ENCODE measurements around the gene NOC3L.
"Not testable (repeated sequence)": the region's sequence is repeated elsewhere in the genome, so short reads cannot be mapped to it uniquely, and the experiment has no call there.

The NOC3L gene

DNA sequence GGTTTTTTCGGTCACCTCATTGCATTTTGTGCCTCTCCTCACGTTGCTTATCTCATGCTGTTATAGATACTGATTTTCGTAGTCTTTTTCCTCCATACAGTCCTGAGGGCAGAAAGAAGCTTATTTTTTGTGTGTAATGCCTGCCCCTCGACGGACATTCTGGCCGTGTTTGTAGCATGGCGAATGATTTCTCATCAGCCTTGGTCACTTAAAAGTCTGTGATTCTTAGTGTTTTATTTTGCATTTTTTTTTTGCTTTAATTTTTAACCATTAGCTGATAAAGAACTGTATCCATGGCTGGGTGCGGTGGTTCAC, 469 bp upstream of the NOC3L start:
- DNase-seq (ENCODE audit: low read depth): no peak

DNA sequence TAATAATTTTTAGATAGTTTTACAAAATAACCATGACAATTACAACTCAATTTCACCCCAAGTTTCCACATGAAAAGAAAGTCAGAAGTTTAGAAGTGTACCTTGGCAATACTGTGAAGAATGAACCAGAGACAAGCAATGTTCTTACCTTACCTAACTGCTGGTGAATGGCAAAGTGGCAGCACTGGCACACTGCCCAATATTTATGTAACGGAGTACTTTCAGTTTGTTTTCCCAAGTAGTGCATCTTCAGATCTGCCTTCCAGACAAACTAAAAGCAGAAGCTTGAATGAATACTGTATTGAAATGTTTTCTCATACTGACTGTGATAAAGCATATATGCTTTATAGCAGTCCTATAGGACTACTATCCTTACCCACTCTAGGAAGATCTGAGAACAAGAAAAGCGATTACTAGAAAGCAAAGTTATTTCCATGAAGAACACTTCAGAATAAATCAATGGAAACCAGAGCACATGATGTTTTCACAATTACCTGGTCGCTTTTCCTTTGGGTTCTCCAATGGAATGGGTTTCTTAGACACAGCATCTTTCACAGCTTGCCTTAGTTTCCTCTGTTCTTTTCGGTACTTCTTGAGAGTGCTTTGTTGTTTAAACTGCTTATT, 1.5 kb downstream of the NOC3L start:
- no peak for DNase-seq (ENCODE audit: low read depth)

DNA sequence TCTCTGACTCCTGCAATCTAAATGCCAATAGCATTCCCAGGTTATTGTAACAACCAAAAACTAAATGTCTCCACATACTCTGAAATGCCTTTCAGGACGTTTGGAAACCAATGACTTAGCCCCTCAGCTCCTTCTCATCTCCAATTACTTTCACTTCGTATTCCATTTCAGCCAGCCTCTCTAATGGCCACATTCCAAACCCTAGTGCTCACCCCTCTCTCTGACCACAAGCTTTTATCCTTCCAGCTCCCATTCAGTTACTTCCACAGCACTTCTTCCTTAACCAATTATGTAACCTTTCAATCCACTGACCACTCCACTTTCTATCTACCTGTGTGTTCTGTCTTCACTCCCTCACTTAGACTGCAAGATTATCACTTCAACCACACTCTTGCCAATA, 4.3 kb downstream of the NOC3L start:
- no peak for DNase-seq (ENCODE audit: low read depth)

DNA sequence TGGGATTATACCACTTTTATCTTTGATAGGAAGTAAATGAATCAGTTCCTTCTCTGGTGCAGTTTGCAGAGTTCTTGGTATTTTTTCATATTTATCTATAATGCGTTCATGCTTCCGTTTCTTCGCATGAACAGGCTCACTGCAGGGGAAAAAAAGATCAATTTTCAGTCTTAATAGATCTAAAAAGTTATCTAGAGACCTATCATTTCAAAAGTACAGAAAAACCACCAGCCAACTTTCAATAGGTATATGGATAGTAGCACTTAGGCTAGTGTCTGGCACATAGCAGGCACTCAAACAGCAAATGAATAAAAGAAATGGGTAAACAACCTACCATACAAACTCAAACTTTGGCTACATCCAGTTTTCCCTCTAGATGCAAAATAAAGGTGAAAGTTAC, 5.5 kb downstream of the NOC3L start:
- DNase-seq (ENCODE audit: low read depth): no peak

DNA sequence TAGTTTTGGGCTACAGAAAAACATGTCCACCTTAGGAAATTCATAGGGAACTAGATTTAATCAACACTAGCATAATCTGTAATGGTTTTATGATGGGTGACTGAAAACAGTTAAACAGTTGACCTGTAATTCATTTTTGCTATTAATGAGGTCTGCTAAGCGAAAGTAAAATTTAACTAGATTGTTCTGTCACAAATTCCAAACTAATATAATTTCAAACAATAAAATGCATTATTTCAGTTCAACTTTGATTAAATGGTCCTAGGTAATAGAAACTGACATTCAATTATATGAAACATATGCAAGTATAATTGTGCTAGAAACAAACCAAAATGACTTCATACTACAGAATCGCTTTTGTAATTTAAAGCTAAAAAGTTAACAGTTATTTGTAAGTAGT, 6.9 kb downstream of the NOC3L start:
- no peak for DNase-seq (ENCODE audit: low read depth)

DNA sequence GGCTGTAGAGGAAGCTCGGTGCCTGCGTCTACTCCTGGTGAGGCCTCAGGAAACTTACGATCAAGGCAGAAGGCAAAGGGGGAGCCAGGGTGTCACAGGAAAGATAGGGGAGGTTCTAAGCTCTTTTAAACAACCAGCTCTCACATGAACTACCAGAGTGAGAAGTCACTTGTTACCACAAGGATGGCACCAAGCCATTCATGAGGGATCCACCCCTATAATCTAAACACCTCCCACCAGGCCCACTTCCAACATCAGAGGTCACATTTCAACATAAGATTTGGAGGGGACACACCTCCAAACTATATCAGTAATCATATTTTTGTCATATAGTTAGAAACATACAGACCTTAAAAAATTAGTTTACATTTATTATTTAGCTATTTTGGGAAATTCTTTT, 9.4 kb downstream of the NOC3L start:
- no peak for DNase-seq (ENCODE audit: low read depth)

DNA sequence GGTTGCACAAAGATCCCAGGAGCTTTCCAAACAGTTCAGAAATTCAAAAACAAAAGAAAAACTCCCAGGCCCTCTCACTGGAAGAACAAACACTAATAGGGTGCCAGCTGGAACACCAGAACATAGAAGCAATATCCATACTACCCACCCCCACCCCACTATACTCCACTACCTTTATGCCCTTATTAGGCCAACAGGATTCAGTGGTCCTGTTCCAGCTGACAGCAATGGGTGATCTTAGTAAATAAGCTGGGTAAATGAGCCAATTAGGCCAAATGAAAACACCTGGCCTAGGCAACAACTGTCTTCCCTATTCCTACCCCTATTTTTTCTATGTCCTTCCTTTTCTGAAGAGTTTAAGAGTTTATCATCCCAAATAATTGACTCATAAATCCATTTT, 11.7 kb downstream of the NOC3L start:
- DNase-seq (ENCODE audit: low read depth): no peak

DNA sequence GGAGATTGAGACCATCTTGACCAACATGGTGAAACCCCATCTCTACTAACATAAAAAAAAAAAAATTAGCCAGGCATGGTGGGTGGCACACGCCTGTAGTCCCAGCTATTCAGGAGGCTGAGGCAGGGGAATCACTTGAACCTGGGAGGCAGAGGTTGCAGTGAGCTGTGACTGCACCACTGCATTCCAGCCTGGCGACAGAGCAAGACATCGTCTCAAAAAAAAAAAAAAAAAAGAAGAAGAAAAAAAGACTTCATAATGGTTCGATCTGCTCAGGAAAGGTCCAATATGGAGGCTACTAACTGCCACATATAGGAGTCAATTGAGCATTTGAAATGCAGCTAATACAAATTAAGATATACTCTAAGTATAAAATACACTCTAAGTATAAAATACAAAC, 12.2 kb downstream of the NOC3L start:
- not testable (repeated sequence) for DNase-seq (ENCODE audit: low read depth)

DNA sequence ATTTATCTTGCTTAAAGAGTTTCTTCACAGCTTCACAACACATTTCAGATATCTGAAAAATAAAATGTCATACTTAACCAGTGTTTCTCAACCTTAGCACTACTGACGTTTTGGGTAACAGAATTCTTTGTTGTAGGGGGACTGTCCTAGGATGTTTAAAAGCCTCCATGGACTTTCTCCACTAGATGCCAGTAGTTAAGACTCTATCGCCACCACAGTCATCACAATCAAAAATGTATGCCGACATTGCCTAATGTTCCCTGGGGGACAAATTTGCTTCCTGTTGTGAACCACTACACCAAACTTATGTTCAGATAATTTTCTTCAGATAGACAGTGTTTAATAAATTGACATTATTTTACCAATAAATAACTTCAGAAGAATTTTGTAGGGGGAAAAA, 13.4 kb downstream of the NOC3L start:
- DNase-seq (ENCODE audit: low read depth): no peak

DNA sequence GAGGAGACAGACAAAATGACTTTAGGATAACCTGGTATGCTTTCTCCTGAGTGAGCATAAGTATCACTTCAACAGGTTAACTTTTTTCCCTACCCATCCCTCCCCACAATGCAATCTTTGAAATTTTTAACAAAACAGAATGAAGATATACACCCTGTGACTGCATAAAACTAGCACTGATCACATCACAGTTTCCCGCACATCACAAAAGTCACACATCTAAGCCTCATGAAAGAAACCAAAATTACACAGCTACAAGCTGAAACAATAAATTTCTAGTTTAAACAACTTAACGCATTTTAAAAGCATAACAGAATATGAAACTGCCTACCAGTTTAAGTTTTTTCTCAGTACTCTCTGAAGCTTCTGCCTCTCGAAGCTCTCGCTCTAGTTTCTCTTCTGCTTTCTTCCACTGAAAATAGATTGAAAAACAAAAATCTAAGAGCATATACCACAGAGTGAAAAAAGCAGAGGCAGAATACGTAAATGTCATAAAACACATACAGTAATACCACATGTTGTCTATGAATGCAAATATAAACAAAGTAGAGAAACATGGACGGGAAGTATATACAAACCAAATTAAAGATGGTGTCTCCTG, 18.1 kb downstream of the NOC3L start:
- no peak for DNase-seq (ENCODE audit: low read depth)

DNA sequence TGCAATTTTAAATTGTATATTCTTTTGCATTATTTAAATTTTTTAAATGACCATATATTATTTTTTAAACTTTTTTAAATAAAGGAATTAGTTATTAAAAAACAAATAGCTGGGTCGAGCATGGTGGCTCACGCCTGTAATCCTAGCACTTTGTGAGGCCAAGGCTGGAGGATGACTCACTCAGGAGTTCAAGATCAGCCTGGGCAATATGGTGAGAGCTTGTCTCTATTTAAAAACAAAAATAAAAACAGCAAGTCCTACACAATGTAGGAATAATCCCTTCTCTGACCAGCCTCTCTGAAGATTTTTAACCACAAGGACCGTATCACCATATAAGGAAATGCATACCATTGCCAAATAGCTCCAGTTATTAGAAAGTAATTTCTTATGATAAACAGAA, 19.6 kb downstream of the NOC3L start:
- DNase-seq (ENCODE audit: low read depth): no peak

DNA sequence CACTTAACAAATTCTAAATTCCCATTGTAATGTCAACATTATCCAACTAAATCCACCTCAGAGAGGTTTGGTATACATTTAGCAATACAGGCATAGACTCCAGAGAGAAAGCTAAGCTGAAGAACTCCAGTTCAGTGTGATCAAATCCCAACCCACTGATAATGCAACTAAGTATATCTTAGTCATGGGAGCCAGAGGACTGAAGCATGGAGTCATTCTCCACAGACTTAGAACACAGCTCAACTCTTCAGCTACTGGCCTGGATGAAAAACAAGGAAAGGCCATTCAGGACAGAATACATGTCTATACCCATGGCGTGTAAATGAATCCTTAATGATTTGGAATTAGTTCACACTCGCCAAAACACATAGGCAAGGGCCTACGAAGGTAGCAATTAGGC, 27.9 kb downstream of the NOC3L start:
- DNase-seq (ENCODE audit: low read depth): no peak

DNA sequence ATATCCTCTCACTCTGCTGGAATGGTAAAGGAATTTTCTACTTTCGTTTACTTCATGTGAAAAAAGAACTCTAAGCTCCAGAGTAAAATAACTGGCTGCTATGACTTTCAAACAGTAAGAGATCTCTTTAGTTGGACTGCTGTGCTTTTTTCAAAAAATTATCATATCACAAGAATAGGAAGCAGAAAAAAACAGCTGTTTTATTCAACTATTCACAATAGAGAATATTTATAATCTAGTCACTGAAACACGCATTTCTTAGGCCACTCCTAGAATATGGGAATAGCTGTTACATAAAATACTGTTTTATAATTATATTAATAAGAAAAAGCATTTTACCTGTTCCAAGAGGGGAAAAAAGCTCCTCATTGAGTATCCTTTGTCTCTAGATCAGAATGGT, 29.7 kb downstream of the NOC3L start:
- DNase-seq (ENCODE audit: low read depth): no peak

DNA sequence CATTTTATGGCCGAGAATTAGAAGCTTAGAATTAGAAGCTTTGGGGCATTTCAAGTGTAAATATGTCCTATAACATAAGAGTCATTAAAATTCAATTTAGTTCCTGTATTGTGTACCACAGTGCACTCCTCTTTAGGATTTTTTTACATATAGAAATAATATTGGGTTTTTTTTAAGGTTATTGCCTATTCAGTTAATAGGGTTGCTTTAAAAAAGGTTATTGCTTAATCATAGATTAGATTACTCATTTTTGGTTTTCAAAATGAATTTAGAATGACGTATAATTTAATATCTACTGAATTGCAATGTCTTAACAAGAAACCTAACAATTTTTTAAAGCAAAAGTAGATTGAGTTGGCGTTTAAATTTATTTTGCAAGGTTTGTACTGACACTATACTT, 34.1 kb downstream of the NOC3L start:
- no peak for DNase-seq (ENCODE audit: low read depth)

DNA sequence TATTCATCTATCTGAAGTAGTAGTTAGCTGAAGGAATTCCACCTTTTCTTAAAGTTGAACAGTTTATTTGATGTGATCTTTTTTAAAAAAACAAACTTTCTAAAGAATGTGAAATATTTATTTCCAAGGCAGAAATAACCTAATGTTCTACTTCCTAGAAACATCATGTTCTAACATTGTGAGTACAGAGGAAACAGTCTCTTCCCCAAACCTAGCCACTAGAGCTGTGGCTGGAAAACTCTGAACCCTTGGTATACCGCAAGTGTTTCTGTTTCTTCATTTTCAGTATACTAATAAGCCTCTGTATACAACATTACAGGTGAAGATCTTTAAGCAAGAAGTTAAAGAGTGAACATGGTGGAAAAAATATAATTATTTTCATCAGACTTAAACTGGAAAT, 35.1 kb downstream of the NOC3L start:
- no peak for DNase-seq (ENCODE audit: low read depth)

DNA sequence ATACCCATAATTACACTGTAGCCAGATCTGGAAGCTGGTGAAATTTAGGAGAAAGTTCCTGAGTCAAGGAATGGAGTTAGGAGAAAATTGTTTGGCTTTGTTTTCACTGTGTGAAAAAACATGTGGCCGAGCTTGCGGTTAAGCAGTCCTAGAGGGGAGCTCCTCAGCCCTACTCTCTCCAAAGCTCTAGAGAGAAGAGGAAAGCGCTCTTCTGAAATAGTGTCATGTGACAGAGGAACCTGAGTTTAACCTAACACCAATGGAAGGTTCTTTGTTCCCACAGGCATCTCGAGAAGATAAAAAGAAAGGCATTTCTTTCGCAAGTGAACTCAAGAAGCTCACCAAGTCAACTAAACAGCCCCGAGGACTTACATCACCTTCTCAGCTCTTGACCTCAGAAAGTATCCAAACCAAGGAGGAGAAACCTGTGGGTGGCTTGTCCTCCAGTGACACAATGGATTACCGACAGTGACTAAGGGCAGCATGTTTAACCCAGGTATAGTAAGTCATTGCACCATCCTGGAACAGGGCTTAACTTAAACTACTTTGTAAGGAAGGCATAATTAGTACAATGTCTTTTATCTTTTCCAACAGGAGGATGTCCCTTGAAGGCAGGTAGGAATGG, 38.0 kb downstream of the NOC3L start:
- DNase-seq (ENCODE audit: low read depth): no peak

DNA sequence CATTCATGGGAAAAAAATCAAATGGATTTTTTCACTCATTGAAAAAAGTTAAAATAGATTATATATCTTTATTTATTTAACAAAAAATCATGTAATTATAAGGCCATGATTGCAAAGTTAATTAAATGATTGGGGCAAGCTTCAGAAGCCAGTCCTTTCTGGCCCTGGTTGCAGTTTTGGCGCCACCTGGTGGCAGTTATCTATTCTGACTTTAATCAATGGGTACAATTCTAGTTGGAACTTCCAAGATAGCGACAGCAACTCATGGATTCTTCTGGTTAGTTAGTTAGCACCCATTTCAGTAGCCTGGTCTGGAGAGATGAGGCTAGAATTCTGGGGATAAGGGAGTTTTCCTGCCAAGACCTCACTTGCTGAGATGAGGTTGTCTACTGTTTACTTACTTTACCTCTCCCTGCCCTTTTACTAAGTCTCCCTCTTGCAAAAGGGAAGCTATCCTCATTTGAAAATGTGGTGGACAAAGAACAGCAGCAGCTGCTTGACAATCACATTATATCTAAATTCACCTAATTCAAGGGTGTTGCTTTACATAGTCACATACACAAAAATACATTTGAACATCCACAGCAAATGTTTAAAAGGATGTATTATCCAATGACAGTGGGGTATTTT, 42.3 kb downstream of the NOC3L start:
- DNase-seq (ENCODE audit: low read depth): peak; percentile 38

DNA sequence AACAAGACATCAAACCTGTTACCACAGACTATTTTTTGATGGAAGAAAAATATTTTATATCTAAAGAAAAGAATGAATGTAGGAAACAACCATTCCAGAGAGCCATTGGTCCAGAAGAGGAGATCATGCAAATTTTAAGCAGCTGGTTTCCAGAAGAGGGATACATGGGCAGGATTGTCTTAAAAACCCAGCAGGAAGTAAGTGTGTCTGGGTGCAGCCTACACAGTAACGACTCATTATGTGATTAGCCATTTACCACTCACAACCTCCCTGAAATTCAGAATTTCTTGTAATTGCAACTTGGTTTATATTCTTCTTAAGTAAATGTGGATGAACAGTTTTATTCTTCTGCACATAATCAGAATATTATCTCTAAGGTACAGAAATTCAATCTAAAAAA, 46.2 kb downstream of the NOC3L start:
- DNase-seq (ENCODE audit: low read depth): no peak

DNA sequence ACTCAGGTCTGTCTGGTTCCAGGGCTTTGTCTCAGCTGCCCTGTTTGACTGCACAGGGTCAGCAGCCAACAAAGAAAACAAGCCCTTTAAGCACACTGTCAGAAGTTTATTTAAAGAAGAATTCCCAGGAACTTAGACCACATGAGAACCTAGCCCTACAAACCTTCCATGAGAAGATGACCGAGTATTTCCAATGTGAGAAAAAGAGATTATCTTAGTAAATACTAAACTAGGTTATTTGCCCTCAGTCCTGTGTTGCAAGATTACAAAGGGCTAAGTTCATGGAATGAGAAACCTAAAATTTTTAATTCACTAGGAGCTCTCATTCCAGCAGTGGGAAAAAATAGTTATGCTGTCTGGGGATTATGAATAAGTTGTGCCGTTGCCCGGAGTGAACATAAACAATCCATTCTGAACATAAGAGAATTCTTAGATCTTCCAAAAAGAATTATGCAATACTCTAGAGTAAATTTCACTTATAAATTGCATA, 46.7 kb downstream of the NOC3L start:
- no peak for DNase-seq (ENCODE audit: low read depth)

DNA sequence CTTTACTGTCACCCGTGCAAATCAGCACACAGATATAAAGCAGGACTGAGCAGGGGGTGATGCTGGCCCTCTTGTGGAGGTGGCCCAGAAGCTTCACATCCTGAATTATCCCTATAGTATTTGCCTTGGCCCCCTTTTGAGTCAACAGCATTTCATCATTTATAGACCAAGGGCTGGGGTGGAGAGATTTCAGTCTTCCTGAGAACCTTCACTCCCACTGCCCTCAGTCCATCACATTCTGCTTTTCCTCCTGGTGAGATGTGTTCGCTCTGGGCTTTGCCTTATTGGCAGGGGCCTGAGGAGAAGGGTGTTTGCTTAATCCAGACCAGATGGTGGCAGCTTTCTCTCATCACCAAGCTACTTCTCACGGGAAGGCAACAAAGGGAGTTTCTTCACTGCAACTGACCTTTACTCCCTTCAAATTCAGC, 47.7 kb downstream of the NOC3L start:
- no peak for DNase-seq (ENCODE audit: low read depth)

DNA sequence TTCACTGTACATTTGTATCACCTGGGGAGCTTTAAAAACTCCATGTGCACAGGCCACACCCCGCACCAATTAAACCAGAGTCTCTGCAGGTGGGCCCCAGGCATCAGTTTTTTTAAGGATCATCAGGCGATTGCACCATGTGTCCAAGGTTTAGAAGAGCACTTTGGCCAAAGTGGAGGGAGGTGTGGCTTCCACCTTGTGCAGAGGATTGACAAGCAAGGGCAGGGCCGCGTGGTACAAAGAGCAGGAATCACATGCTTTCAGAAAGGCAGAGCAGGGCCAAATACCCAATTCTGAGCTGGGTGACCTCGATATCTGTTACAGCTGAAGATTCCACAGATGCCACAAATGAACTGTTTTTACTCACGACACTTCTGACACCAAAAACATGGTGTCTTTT, 52.4 kb downstream of the NOC3L start:
- DNase-seq (ENCODE audit: low read depth): no peak

DNA sequence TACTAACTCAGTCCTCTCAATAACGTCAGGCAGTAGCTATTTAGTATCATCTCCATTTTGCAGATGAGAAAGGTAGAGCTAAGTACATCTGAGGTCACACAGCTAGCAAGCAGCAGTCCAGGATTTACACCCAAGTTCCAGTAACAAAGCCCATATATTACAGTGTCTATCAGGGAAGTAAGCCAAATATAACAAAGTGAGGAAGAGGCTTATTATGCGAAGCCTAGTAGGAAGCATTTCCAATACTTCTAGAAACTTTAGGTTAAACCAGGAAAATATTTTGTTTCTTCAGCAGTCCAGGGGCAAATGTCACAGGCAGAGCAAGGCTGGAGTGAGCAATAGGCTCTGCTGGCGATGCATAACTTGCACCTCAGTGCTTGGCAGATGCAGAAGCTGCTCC, 53.9 kb downstream of the NOC3L start:
- DNase-seq (ENCODE audit: low read depth): no peak

DNA sequence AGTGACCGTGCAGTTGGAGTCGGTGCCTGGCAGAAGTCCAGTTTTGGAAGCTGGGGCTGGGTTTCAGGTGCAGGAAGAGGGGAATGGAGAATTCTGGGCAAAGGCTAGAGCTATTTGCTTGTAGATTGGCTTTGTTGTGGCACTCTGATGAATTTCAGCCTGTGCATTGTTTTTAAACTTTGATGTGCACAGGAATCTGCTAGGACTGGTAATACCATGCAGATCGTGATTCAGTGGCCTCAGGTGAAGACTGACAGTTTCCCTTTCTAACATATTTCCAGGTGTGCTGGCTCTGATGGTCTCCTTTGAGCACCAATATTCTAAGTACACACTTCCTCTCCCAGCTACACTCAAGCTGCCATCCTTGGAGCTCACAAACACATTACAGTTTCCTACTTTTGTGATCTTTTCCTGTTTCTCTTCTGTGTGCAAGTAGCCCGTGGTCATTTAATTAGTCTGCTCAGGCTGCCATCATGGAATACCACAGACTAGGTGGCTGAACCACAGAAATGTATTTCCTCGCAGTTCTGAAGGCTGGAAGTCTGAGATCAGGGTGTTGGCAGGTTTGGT, 55.6 kb downstream of the NOC3L start:
- DNase-seq (ENCODE audit: low read depth): no peak
